Measurements from ENCODE around the gene IL17RC. TPM values are rescaled to one million over a fixed set of nuclear protein-coding genes. Genes with fewer than 3 reads are reported as not detected.

The IL17RC gene
- total and polyA plus RNA-seq, 2 experiments from 2014 or later = 8.4 to 12.6 TPM

- H3F3A ChIP-seq (replicated peaks; ENCODE audit: low read depth) = 0 out of 2 replicates have a peak, but pooled peaks cover 5% of the 10 kb centered on the region
- H3K27me3 ChIP-seq (ENCODE audit: insufficient read depth) = peaks cover 12% of the 10 kb centered on the region; the same call in 1 of the 2 replicates
- H3K27ac Mint-ChIP-seq = no peak overlapping the region
- H3K27ac ChIP-seq (ENCODE audit: low read depth) = no peak overlapping the region
- peaks cover 13% of the 10 kb centered on the region for H3K36me3 Mint-ChIP-seq (ENCODE audit: low read depth)
- peaks cover 17% of the 10 kb centered on the region for H3K4me1 ChIP-seq (ENCODE audit: insufficient read depth)
- peak overlapping the region; percentile 84 for H3K4me2 ChIP-seq
- H3K36me3 ChIP-seq (ENCODE audit: insufficient read depth) = no peaks in the 10 kb centered on the region
- peak overlapping the region; percentile 77 for H3K4me3 Mint-ChIP-seq
- TF ChIP-seq EZH2phosphoT487 (IDR thresholded peaks at IDR 0.05; ENCODE audit: unreplicated experiment) = no peak
- TF ChIP-seq ZNF114 (CRISPR knock-in tag; IDR thresholded peaks at IDR 0.05) = no peak
- TF ChIP-seq, protein P1, sequence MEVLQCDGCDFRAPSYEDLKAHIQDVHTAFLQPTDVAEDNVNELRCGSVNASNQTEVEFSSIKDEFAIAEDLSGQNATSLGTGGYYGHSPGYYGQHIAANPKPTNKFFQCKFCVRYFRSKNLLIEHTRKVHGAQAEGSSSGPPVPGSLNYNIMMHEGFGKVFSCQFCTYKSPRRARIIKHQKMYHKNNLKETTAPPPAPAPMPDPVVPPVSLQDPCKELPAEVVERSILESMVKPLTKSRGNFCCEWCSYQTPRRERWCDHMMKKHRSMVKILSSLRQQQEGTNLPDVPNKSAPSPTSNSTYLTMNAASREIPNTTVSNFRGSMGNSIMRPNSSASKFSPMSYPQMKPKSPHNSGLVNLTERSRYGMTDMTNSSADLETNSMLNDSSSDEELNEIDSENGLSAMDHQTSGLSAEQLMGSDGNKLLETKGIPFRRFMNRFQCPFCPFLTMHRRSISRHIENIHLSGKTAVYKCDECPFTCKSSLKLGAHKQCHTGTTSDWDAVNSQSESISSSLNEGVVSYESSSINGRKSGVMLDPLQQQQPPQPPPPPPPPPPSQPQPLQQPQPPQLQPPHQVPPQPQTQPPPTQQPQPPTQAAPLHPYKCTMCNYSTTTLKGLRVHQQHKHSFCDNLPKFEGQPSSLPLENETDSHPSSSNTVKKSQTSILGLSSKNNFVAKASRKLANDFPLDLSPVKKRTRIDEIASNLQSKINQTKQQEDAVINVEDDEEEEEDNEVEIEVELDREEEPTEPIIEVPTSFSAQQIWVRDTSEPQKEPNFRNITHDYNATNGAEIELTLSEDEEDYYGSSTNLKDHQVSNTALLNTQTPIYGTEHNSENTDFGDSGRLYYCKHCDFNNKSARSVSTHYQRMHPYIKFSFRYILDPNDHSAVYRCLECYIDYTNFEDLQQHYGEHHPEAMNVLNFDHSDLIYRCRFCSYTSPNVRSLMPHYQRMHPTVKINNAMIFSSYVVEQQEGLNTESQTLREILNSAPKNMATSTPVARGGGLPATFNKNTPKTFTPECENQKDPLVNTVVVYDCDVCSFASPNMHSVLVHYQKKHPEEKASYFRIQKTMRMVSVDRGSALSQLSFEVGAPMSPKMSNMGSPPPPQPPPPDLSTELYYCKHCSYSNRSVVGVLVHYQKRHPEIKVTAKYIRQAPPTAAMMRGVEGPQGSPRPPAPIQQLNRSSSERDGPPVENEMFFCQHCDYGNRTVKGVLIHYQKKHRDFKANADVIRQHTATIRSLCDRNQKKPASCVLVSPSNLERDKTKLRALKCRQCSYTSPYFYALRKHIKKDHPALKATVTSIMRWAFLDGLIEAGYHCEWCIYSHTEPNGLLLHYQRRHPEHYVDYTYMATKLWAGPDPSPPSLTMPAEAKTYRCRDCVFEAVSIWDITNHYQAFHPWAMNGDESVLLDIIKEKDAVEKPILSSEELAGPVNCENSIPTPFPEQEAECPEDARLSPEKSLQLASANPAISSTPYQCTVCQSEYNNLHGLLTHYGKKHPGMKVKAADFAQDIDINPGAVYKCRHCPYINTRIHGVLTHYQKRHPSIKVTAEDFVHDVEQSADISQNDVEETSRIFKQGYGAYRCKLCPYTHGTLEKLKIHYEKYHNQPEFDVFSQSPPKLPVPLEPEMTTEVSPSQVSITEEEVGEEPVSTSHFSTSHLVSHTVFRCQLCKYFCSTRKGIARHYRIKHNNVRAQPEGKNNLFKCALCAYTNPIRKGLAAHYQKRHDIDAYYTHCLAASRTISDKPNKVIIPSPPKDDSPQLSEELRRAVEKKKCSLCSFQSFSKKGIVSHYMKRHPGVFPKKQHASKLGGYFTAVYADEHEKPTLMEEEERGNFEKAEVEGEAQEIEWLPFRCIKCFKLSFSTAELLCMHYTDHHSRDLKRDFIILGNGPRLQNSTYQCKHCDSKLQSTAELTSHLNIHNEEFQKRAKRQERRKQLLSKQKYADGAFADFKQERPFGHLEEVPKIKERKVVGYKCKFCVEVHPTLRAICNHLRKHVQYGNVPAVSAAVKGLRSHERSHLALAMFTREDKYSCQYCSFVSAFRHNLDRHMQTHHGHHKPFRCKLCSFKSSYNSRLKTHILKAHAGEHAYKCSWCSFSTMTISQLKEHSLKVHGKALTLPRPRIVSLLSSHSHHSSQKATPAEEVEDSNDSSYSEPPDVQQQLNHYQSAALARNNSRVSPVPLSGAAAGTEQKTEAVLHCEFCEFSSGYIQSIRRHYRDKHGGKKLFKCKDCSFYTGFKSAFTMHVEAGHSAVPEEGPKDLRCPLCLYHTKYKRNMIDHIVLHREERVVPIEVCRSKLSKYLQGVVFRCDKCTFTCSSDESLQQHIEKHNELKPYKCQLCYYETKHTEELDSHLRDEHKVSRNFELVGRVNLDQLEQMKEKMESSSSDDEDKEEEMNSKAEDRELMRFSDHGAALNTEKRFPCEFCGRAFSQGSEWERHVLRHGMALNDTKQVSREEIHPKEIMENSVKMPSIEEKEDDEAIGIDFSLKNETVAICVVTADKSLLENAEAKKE (CRISPR knock-in tag; IDR thresholded peaks at IDR 0.05) = no peak
- no peak for TF ChIP-seq CREB1 (CRISPR knock-in tag; IDR thresholded peaks at IDR 0.05; ENCODE audit: low read depth)
- peak overlapping the region; percentile 16; the same call in 1 of the 2 replicates for H2AFZ ChIP-seq
- peaks cover 8% of the 10 kb centered on the region for H3K27me3 Mint-ChIP-seq (ENCODE audit: insufficient read depth, low read depth, poor library complexity)
- DNase-seq (ENCODE audit: low spot score) (peak; percentile 24), ATAC-seq (no peak; the same call in 2 of the 3 replicates)
- peaks cover 13% of the 10 kb centered on the region for H3K9me3 Mint-ChIP-seq
- no peaks in the 10 kb centered on the region for H4K20me1 ChIP-seq (replicated peaks; ENCODE audit: insufficient read depth)
- H3K4me3 ChIP-seq = peak overlapping the region; percentile 48
- no peaks in the 10 kb centered on the region for H3K79me2 ChIP-seq (replicated peaks; ENCODE audit: insufficient read depth)
- 0 out of 2 replicates have a peak, but pooled peaks cover 4% of the 10 kb centered on the region for H3K9me2 ChIP-seq (ENCODE audit: insufficient read depth)
- H3K4me1 Mint-ChIP-seq = peaks cover 16% of the 10 kb centered on the region
Measured at GRCh38 chr3:9916346-9916733, 558 bp upstream of the IL17RC start.

- H3K36me3 ChIP-seq (ENCODE audit: insufficient read depth) = no peaks in the 10 kb centered on the region
- no peak overlapping the region for H3K4me3 ChIP-seq
- DNase-seq (ENCODE audit: low spot score) = no peak
- no peak overlapping the region for H3K27ac ChIP-seq (ENCODE audit: low read depth)
- no peak for TF ChIP-seq EZH2phosphoT487 (IDR thresholded peaks at IDR 0.05; ENCODE audit: unreplicated experiment)
- TF ChIP-seq, protein P2, sequence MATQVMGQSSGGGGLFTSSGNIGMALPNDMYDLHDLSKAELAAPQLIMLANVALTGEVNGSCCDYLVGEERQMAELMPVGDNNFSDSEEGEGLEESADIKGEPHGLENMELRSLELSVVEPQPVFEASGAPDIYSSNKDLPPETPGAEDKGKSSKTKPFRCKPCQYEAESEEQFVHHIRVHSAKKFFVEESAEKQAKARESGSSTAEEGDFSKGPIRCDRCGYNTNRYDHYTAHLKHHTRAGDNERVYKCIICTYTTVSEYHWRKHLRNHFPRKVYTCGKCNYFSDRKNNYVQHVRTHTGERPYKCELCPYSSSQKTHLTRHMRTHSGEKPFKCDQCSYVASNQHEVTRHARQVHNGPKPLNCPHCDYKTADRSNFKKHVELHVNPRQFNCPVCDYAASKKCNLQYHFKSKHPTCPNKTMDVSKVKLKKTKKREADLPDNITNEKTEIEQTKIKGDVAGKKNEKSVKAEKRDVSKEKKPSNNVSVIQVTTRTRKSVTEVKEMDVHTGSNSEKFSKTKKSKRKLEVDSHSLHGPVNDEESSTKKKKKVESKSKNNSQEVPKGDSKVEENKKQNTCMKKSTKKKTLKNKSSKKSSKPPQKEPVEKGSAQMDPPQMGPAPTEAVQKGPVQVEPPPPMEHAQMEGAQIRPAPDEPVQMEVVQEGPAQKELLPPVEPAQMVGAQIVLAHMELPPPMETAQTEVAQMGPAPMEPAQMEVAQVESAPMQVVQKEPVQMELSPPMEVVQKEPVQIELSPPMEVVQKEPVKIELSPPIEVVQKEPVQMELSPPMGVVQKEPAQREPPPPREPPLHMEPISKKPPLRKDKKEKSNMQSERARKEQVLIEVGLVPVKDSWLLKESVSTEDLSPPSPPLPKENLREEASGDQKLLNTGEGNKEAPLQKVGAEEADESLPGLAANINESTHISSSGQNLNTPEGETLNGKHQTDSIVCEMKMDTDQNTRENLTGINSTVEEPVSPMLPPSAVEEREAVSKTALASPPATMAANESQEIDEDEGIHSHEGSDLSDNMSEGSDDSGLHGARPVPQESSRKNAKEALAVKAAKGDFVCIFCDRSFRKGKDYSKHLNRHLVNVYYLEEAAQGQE (IDR thresholded peaks at IDR 0.05; ENCODE audit: unreplicated experiment) = no peak
- H3K36me3 Mint-ChIP-seq (ENCODE audit: low read depth) = peaks cover 4% of the 10 kb centered on the region; the same call in 1 of the 3 replicates
- ATAC-seq = no peak
- H3K4me2 ChIP-seq = peak overlapping the region; percentile 84; the same call in 1 of the 2 replicates
- no peak overlapping the region for H3K27ac Mint-ChIP-seq
- peaks cover 16% of the 10 kb centered on the region for H3K4me1 Mint-ChIP-seq
- H3K4me1 ChIP-seq (ENCODE audit: insufficient read depth) = peaks cover 17% of the 10 kb centered on the region
- 0 out of 3 replicates have a peak overlapping the region, but pooled peaks have one; percentile 17 for H3K4me3 Mint-ChIP-seq
- 0 out of 2 replicates have a peak, but pooled peaks cover 5% of the 10 kb centered on the region for H3F3A ChIP-seq (replicated peaks; ENCODE audit: low read depth)
- no peaks in the 10 kb centered on the region for H3K79me2 ChIP-seq (replicated peaks; ENCODE audit: insufficient read depth)
- H4K20me1 ChIP-seq (replicated peaks; ENCODE audit: insufficient read depth) = no peaks in the 10 kb centered on the region
- H3K9me2 ChIP-seq (ENCODE audit: insufficient read depth) = no peaks in the 10 kb centered on the region
- H2AFZ ChIP-seq = no peak overlapping the region
- H3K27me3 Mint-ChIP-seq (ENCODE audit: insufficient read depth, low read depth, poor library complexity) = peaks cover 8% of the 10 kb centered on the region
- H3K27me3 ChIP-seq (ENCODE audit: insufficient read depth) = peaks cover 12% of the 10 kb centered on the region; the same call in 1 of the 2 replicates
- H3K9me3 Mint-ChIP-seq = no peaks in the 10 kb centered on the region
Measured at GRCh38 chr3:9917820-9918219, 922 bp downstream of the IL17RC start.
